ENCODE measurements around the gene ZNF714. TPM values are rescaled to one million over a fixed set of nuclear protein-coding genes. Genes with fewer than 3 reads are reported as not detected.

ZNF714 gene
- 10 to 100 TPM in 1 of 2 donors, 1 to 10 TPM in 1; 7.3 to 12.8 TPM for total RNA-seq
- 26.2 to 29.9 reads per million in 2 donors for total RNA-seq

DNA sequence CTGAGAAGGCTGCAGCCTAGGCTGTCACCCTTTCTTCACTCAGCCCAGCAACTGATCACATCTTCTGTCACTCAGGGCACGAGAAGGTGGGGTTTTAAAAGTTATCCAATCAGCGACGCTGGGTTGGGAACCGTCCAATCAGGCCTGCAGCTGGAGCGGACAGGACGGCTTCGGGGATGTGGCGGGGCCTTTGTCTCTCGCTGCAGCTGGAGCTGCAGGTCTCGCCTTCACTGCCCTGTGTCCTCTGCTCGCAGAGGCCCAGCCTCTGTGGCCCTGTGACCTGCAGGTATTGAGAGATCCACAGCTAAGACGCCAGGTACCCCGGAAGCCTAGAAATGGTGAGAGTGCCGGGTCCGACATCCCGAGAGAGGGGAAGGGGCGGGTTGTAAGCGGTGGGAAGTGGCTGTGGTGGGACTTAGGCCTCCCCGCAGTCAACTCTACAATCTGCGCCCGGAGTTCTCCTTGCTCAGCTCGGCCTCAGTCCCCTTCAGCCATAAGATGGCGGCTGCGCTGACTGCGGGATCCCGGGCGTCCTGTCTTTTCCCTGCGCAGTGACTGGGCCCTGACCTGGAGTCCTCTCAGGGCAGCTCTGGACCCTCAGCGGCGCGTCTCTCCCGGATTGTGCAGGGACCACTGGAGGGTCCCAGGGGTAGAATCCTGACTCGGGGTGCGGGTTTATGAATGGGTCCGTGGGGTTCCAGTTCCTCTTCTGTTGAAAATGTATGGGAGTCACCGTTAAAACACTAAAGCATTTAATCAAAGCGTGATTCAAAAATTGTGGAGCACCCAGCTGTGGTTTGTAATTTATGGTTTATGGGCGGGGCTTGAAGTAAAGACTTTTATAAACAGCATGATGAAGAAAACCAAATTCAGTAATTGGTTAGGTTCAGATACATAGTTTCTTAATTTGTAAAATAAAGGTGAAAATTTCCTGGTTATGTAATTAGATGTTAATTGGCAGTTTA lies at the start of gene ZNF714:
Gene ZNF714, plus strand, starts transcription at position 193 of the 965 bp plus-strand sequence. CDS start 16,066 bp downstream, outside the sequence.
- Mint-ChIP-seq H3K27ac (peak within 1 kb of the TSS; percentile 81), H3K4me3 (peak within 1 kb of the TSS; percentile 98), H3K36me3 (ENCODE audit: low read depth) (peaks cover 4% of the 10 kb centered on the region), H3K27me3 (no peaks in the 10 kb centered on the region), H3K4me1 (peaks cover 10% of the 10 kb centered on the region)
- DNase-seq (peak; percentile 55 to 69 (median 57)), ATAC-seq (peak; percentile 100)
- no peaks in the 10 kb centered on the region for H3K9me3 ChIP-seq (ENCODE audit: control insufficient read depth, low read length, poor library complexity, severe bottlenecking)

DNA sequence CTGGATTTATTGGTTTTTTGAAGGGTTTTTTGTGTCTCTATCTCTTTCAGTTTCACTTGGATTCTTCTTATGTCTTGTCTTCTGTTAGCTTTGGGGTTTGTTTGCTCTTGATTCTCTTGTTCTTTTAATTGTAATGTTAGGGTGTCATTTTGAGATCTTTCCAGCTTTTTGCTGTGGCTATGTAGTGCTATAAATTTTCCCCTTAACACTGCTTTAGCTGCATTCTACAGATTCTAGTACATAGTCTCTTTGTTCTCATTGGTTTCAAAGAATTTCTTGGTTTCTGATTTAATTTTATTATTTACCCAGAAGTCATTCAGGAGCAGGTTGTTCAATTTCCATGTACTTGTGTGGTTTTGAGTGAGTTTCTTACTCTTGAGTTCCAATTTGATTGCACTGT lies 37.0 kb upstream of the ZNF714 start:
- Mint-ChIP-seq H3K4me1 (no peaks in the 10 kb centered on the region), H3K36me3 (ENCODE audit: low read depth) (peaks cover 18% of the 10 kb centered on the region)
- peaks cover 17% of the 10 kb centered on the region for H3K9me3 ChIP-seq (ENCODE audit: control insufficient read depth, low read length, poor library complexity, severe bottlenecking)

DNA sequence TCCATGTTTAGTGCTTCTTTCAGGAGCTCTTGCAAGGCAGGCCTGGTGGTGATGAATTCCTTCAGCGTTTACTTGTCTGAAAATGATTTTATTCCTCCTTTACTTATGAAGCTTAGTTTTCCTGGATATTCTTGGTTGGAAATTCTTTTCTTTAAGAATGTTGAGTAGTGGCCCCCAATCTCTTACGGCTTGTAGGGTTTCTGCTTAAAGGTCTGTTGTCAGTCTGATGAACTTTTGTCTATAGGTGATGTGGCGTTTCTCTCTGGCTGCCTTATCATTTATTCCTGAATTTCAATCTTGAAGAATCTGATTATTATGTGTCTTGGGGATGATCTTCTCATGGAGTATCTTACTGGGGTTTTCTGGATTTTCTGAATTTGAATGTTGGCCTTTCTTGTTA lies 35.5 kb upstream of the ZNF714 start:
- no peaks in the 10 kb centered on the region for H3K27me3 Mint-ChIP-seq
- no peak for ATAC-seq
- H3K9me3 ChIP-seq (ENCODE audit: control insufficient read depth, low read length, poor library complexity, severe bottlenecking): peaks cover 16% of the 10 kb centered on the region
- no peak overlapping the region for H3K4me3 Mint-ChIP-seq
- no peak overlapping the region for H3K27ac Mint-ChIP-seq
- DNase-seq: no peak
- no peaks in the 10 kb centered on the region for H3K4me1 Mint-ChIP-seq
- peaks cover 18% of the 10 kb centered on the region for H3K36me3 Mint-ChIP-seq (ENCODE audit: low read depth)

More for the DNA sequence above, 37.0 kb upstream of the ZNF714 start:
- no peaks in the 10 kb centered on the region for H3K27me3 Mint-ChIP-seq
- no peak for DNase-seq
- no peak for ATAC-seq
- no peak overlapping the region for H3K27ac Mint-ChIP-seq
- H3K4me3 Mint-ChIP-seq: no peak overlapping the region

DNA sequence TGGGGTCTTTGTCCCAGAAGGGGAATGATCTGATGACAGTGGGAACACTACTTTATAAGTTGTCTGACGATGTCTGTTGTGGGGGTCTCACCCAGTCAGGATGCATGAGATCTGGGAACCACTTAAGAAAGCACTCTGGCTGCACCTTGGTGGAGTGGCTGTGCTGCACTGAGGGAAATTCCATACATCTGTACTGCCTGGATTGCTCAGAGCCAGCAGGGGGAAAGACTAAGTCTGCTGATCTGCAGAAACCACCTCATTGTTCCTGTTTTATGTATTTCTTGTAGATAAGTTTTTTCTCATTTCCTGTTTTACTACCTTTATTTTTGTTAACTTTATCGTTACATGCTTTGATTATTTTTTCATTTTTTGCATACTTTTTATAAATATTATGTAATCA lies 34.3 kb upstream of the ZNF714 start:
- peaks cover 21% of the 10 kb centered on the region for H3K9me3 ChIP-seq (ENCODE audit: control insufficient read depth, low read length, poor library complexity, severe bottlenecking)
- no peak for DNase-seq
- no peaks in the 10 kb centered on the region for H3K27me3 Mint-ChIP-seq
- peaks cover 22% of the 10 kb centered on the region for H3K36me3 Mint-ChIP-seq (ENCODE audit: low read depth)
- H3K27ac Mint-ChIP-seq: no peak overlapping the region
- ATAC-seq: no peak
- no peak overlapping the region for H3K4me3 Mint-ChIP-seq
- H3K4me1 Mint-ChIP-seq: no peaks in the 10 kb centered on the region

DNA sequence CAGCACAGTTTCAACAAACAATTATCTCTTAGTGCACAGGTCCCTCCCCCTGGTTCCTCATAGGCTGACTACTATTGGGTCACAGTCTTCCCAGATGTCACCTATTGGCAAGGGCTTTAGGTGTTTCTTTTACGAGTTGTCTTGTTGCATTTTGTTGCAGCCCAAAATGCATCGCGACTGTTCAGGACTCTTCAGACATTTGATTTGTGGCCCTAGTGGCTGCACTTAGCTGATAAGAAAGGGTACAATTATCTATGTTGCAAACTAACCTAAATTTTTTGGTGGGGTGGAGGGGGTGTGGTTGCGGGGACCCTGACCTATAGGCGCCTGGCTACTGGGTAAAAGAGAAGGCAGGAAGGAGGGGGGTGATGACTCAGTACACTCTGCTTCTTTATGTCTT lies 29.1 kb upstream of the ZNF714 start:
- ATAC-seq (no peak), DNase-seq (no peak)
- H3K36me3 Mint-ChIP-seq (ENCODE audit: low read depth): peaks cover 10% of the 10 kb centered on the region
- H3K27me3 Mint-ChIP-seq: no peaks in the 10 kb centered on the region
- H3K4me1 Mint-ChIP-seq: no peaks in the 10 kb centered on the region
- H3K27ac Mint-ChIP-seq: no peak overlapping the region
- H3K4me3 Mint-ChIP-seq: no peak overlapping the region
- H3K9me3 ChIP-seq (ENCODE audit: control insufficient read depth, low read length, poor library complexity, severe bottlenecking): peaks cover 32% of the 10 kb centered on the region

DNA sequence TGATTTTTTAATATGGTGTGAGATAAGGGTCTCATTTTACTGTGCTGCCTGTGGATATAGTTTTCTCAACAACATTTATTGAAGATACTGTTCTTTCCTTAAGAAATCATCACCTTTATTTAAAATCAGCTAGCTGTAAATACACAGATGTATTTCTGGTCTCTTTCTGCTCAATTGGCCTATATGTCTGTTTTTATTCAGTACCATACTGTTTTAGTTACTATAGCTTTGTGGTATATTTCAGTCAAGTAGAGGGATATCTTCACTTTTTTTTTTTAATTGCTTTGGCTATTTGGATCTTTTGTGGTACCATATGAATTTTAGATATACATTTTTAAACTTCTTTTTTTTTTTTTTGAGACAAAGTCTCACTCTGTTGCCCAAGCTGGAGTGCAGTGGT lies 16.7 kb upstream of the ZNF714 start:
- H3K4me1 Mint-ChIP-seq: no peaks in the 10 kb centered on the region
- DNase-seq: no peak
- H3K27ac Mint-ChIP-seq: no peak overlapping the region
- H3K27me3 Mint-ChIP-seq: no peaks in the 10 kb centered on the region
- H3K9me3 ChIP-seq (ENCODE audit: control insufficient read depth, low read length, poor library complexity, severe bottlenecking): peaks cover 8% of the 10 kb centered on the region
- no peak for ATAC-seq
- H3K4me3 Mint-ChIP-seq: no peak overlapping the region
- peaks cover 2% of the 10 kb centered on the region for H3K36me3 Mint-ChIP-seq (ENCODE audit: low read depth)

DNA sequence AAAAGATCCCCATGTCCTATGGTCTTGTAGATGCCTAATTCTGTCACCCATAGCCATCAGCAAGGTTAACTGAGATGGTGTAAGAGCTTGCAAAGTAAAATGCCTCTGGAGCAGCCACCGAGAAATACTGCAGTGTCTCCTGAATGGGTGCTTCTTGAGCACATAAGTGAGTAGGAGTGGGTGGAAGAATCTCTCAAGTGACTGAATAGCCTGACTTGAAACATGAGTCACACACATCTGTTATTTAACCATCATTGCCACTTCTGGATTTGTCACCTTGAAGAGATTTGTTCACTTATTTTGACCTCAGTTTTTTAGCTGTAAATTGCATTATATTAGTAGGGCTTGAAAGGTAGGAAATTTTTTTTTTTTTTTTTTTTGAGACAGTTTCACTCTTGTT lies 2.3 kb downstream of the ZNF714 start:
- Mint-ChIP-seq H3K27ac (no peak overlapping the region), H3K4me1 (peaks cover 10% of the 10 kb centered on the region), H3K27me3 (no peaks in the 10 kb centered on the region), H3K4me3 (no peak overlapping the region), H3K36me3 (ENCODE audit: low read depth) (peaks cover 2% of the 10 kb centered on the region)
- H3K9me3 ChIP-seq (ENCODE audit: control insufficient read depth, low read length, poor library complexity, severe bottlenecking): no peaks in the 10 kb centered on the region
- ATAC-seq (no peak), DNase-seq (no peak)

DNA sequence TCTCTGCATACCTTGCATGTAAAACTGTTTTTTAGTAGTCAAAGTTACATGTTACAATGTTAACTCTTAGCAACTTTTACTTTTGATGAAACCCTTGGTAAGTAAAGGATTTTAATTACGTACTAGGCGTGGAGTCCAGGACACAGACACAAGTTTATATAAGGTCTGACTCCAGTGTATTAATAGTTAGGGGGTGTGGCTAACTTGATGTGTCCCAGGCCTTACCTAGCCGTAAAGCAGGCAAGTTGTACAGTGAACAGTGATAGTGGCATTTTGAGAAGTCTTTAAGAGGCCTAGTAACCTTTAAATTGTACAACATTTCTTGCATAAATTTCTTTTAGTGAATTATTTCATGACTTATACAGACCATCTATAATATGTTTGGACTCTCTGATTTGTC lies 5.9 kb downstream of the ZNF714 start:
- peaks cover 8% of the 10 kb centered on the region for H3K4me1 Mint-ChIP-seq
- no peaks in the 10 kb centered on the region for H3K36me3 Mint-ChIP-seq (ENCODE audit: low read depth)
- DNase-seq (no peak), ATAC-seq (no peak)
- no peak overlapping the region for H3K27ac Mint-ChIP-seq
- no peak overlapping the region for H3K4me3 Mint-ChIP-seq
- H3K27me3 Mint-ChIP-seq: no peaks in the 10 kb centered on the region
- no peaks in the 10 kb centered on the region for H3K9me3 ChIP-seq (ENCODE audit: control insufficient read depth, low read length, poor library complexity, severe bottlenecking)

DNA sequence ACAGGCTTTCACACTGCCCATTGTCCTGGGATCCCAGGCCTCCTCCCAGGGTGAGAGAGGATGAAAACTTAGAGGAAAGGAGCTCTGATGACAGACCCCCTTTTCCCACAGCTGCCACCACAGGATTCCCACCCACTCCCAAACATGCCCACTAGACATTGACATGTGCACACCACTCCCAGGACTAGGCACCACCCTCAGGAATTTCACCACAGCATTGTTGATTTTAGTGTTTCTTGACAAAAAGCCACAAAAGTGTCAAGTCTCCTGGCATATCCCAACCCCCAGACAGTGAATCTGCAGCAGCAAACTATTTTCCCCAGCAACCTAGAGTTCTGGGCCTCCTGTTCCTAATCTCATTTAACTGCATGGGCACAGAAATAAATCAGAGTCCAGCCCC lies 10.1 kb downstream of the ZNF714 start:
- Mint-ChIP-seq H3K27ac (peak overlapping the region; percentile 1), H3K36me3 (ENCODE audit: low read depth) (peaks cover 2% of the 10 kb centered on the region), H3K4me3 (no peak overlapping the region)

DNA sequence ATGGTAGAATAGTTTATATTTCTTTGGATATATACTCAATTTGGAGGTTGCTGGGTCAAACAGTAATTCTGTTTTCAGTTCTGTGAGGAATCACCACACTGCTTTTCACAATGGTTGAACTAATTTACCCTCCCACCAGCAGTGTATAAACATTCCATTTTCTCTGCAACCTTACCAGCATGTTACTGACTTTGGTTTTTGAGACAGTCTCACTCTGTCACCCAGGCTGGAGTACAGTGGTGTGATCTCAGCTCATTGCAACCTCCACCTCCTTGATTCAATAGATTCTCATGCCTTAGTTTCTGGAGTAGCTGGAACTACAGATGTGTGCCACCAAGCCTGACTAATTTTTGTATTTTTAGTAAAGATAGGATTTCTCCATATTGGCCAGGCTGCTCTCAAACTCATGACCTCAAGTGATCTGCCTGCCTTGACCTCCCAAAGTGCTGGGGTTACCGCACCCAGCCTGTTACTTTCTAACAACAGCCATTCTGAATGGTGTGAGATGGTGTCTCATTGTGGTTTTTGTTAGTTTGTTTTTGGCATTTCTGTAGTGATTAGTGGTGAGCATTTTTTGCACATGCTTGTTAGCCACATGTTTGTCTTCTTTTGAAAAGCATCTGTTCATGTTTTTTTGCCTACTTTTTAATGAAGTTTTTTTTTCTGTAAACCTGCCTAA lies 12.5 kb downstream of the ZNF714 start:
- Mint-ChIP-seq H3K36me3 (ENCODE audit: low read depth) (peaks cover 5% of the 10 kb centered on the region), H3K27ac (peak overlapping the region; percentile 3), H3K4me1 (peaks cover 2% of the 10 kb centered on the region), H3K4me3 (no peak overlapping the region), H3K27me3 (no peaks in the 10 kb centered on the region)
- ATAC-seq: no peak
- DNase-seq: no peak
- H3K9me3 ChIP-seq (ENCODE audit: control insufficient read depth, low read length, poor library complexity, severe bottlenecking): no peaks in the 10 kb centered on the region

More for the DNA sequence above, 10.1 kb downstream of the ZNF714 start:
- DNase-seq (no peak), ATAC-seq (no peak)
- no peaks in the 10 kb centered on the region for H3K9me3 ChIP-seq (ENCODE audit: control insufficient read depth, low read length, poor library complexity, severe bottlenecking)
- Mint-ChIP-seq H3K4me1 (peaks cover 2% of the 10 kb centered on the region), H3K27me3 (no peaks in the 10 kb centered on the region)

DNA sequence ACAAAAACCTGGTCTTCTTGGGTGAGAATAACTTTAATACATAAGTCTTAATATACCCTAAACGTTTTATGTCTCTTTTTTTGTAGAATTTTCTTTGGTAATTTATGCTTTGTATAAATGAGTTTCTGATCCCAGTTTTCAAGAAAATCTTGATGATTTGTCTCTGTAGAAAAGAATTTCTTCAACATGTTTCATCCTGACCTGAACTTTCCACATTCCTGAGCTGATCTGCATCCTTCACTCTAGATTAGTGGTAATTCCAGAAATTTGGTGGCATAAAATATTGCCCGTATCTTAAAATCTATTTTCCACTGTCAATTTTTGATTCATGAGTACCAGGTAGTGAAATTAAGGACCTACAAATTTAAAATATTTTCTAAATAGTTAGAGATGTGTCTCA lies 16.3 kb downstream of the ZNF714 start:
- DNase-seq (no peak), ATAC-seq (no peak)
- no peak overlapping the region for H3K27ac Mint-ChIP-seq
- H3K36me3 Mint-ChIP-seq (ENCODE audit: low read depth): peaks cover 5% of the 10 kb centered on the region
- H3K4me1 Mint-ChIP-seq: peaks cover 2% of the 10 kb centered on the region
- H3K9me3 ChIP-seq (ENCODE audit: control insufficient read depth, low read length, poor library complexity, severe bottlenecking): no peaks in the 10 kb centered on the region
- H3K27me3 Mint-ChIP-seq: no peaks in the 10 kb centered on the region
- no peak overlapping the region for H3K4me3 Mint-ChIP-seq

DNA sequence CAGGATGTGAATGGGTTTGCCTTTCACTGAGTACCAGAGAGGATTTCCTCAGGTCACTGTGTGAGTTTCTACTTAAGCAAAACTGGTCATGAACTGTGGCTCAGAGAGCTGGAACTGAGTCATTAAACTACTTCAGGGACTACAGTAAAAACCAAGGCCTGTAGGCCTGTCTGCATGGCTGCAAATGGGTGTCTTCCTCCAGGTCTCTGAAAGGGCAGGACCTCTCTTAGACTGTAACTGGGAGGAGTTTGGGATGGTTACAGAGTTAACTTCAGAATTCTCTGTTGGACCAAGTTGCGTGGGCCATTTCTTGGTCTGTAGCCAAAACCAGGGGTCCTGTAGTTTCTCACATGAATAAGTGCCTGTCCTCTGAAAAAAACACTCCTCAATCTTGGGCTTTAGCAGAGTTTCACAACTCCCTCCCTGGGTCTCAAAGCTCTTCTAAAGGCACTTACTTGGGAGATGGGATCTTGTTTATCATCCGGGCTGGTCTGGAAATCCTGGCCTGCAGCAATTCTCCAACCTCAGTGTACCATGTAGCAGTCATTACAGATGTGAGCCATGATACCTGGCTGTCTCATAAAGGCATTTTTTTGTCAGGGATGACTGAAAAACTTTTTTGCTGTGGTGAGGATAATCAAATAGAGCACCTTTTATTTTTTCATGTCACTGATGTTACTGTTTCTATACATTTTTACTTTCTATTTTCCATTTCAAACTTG lies 19.7 kb downstream of the ZNF714 start:
- DNase-seq: no peak
- no peaks in the 10 kb centered on the region for H3K27me3 Mint-ChIP-seq

DNA sequence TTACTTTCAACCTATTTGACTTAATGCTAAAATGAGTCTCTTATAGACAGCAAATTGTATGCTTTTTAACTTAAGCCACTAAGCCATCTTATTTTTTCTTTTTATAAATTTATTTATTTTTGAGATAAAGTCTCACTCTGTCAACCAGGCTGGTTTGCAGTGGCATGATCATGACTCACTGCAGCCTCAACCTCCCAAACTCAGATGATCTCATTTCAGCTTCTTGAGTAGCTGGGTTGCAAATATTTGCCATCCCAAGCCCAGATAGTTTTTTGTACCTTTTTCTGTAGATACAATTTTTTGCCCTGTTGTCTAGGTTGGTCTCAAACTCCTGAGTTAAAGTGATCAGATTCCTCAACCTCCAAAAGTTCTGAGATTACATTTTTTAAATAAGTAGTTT lies 27.1 kb downstream of the ZNF714 start:
- Mint-ChIP-seq H3K4me3 (no peak overlapping the region), H3K27ac (no peak overlapping the region), H3K36me3 (ENCODE audit: low read depth) (peaks cover 5% of the 10 kb centered on the region), H3K4me1 (no peaks in the 10 kb centered on the region), H3K27me3 (no peaks in the 10 kb centered on the region)
- H3K9me3 ChIP-seq (ENCODE audit: control insufficient read depth, low read length, poor library complexity, severe bottlenecking): no peaks in the 10 kb centered on the region
- DNase-seq (no peak), ATAC-seq (no peak)

More for the DNA sequence above, 19.7 kb downstream of the ZNF714 start:
- Mint-ChIP-seq H3K4me3 (no peak overlapping the region), H3K27ac (no peak overlapping the region), H3K36me3 (ENCODE audit: low read depth) (peaks cover 6% of the 10 kb centered on the region), H3K4me1 (no peaks in the 10 kb centered on the region)
- ATAC-seq: no peak
- H3K9me3 ChIP-seq (ENCODE audit: control insufficient read depth, low read length, poor library complexity, severe bottlenecking): no peaks in the 10 kb centered on the region

Data from T-helper 17 cell (primary cell).